Esophagus squamous epithelium (tissue), 5 donors: ENCODE measurements around the gene ACSF2. TPM values are rescaled to one million over a fixed set of nuclear protein-coding genes. Genes with fewer than 3 reads are reported as not detected.

Experiments
- DNase-seq: peaks from one replicate; lab custom pipeline; 2025; lab: John Stamatoyannopoulos, UW
- H3K27ac ChIP-seq, 4 donors: fragments of 200-600 bp; sonication (generic); one replicate each; pipeline ENCODE4 v1.5.1; 2016 to 2019; ENCODE audit warnings: mild to moderate bottlenecking in 1 of 4
- H3K27me3 ChIP-seq, 4 donors: fragments of 200-600 bp; sonication (generic); 1 replicate in 3 of 4; 2 replicates in 1 of 4; pipeline versions ENCODE4 v1.5.1 to v1.6.0; 2017 to 2021; ENCODE audit warnings: antibody characterized with exemption in 1 of 4
- H3K36me3 ChIP-seq, 3 donors: fragments of 200-600 bp; sonication (generic); one replicate each; pipeline ENCODE4 v1.5.1; 2016 to 2019
- H3K4me1 ChIP-seq, 3 donors: fragments of 200-600 bp; sonication (generic); one replicate each; pipeline ENCODE4 v1.5.1; 2017 to 2019
- H3K4me3 ChIP-seq, 4 donors: fragments of 200-600 bp; sonication (generic); 1 replicate in 3 of 4; 2 replicates in 1 of 4; pipeline ENCODE4 v1.5.1; 2016 to 2019; ENCODE audit warnings: mild to moderate bottlenecking in 2 of 4, moderate library complexity in 1 of 4
- H3K9me3 ChIP-seq, 3 donors: fragments of 200-600 bp; sonication (generic); one replicate each; pipeline ENCODE4 v1.5.1; 2016 to 2019
- CTCF ChIP-seq, 6 experiments: fragments of 450-650 bp in 4 of 6; fragments of 200-600 bp in 2 of 6; sonication (generic) in 2 of 6; IDR thresholded peaks; one replicate each; pipeline ENCODE4 v1.5.1; 2016 to 2019; ENCODE audit warnings: antibody characterized with exemption in 6 of 6, mild to moderate bottlenecking in 4 of 6, moderate library complexity in 4 of 6
- POLR2A ChIP-seq, 4 donors: fragments of 450-650 bp; IDR thresholded peaks; one replicate each; pipeline ENCODE4 v1.6.1; 2017; ENCODE audit warnings: antibody characterized with exemption in 4 of 4, mild to moderate bottlenecking in 4 of 4, moderate library complexity in 3 of 4
- WGBS, 2 donors: methylation state at CpG; one replicate each; pipeline ENCODE4 v1.1.5; 2018; 5-methylcytosine and 5-hydroxymethylcytosine counted together
- intact Hi-C: fragments of 100-400 bp; cut with DNase I; formaldehyde crosslinking; loops from one replicate; pipeline ENCODE4 v1.15.0; 2022
- total RNA-seq, 4 donors: library from RNA; depleted of rRNA; stranded (reverse); fragments of >200 nt; gene quantifications; one replicate each; pipeline ENCODE4 v1.1.0, GENCODE V29; 2016
- donor health status: DM: yes; HTN: yes; CAD: no.

Gene ACSF2
- total RNA-seq, 4 donors from 2014 or later: 7.0 to 26.3 (median 19.0) TPM

- intact Hi-C loops: no loop called here
- Histone ChIP-seq H3K27me3 (peaks cover 0 to 29% (median 0%) of the 10 kb centered on the region in 4 donors), H3K4me3 (peak overlapping the region; percentile 13 to 59 (median 38)), H3K9me3 (no peaks in the 10 kb centered on the region), H3K36me3 (peaks cover 0 to 31% (median 0%) of the 10 kb centered on the region in 3 donors), H3K27ac (no peak overlapping the region), H3K4me1 (peaks cover 12 to 39% (median 14%) of the 10 kb centered on the region in 3 donors)
- TF ChIP-seq POLR2A (IDR thresholded peaks at IDR 0.05): no peak
- TF ChIP-seq CTCF (IDR thresholded peaks at IDR 0.05): no peak
- DNase-seq: no peak
- WGBS, 2 donors: 0% methylated on average over 1 of the region's 37 CpGs; no CpG with 5 or more reads in 1 of the 2 donors
Measured at GRCh38 chr17:50469208-50469605, 43.2 kb downstream of the ACSF2 start.

- Histone ChIP-seq H3K27ac (no peak overlapping the region), H3K36me3 (peaks cover 0 to 31% (median 0%) of the 10 kb centered on the region in 3 donors), H3K9me3 (no peaks in the 10 kb centered on the region), H3K27me3 (peaks cover 0 to 29% (median 0%) of the 10 kb centered on the region in 4 donors), H3K4me3 (no peak overlapping the region), H3K4me1 (peaks cover 12 to 39% (median 14%) of the 10 kb centered on the region in 3 donors)
- intact Hi-C loops: no loop called here
- DNase-seq: no peak
- TF ChIP-seq CTCF (IDR thresholded peaks at IDR 0.05): no peak
- TF ChIP-seq POLR2A (IDR thresholded peaks at IDR 0.05): no peak
- 74 to 78% methylated on average over 4 to 5 of the region's 19 CpGs for WGBS, 2 donors
Measured at GRCh38 chr17:50469671-50470305, 43.8 kb downstream of the ACSF2 start.

DNA sequence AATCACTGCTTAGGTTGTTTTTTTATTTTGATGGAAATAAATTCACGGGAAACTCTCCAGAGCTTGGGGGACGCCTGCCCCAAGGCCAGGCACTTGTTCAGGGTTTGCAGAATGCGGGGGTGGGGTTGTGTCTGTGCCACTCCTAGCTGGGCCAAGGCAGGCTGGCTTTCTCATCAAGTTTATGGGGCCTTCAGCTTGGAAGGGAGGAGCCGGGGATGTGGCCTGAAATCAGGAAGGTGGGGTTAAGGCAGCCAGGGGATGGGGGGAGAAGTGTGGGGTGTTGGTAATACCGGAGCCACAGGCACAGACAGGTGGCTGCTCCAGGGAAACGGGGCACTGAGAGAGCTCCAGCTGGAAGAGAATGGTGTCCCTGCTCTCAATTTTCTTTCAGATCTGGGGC, 44.4 kb downstream of the ACSF2 start:
- WGBS, 2 donors: 73 to 78% methylated on average over 5 to 6 of the region's 6 CpGs

GRCh38 chr17:50471009-50471905, 45.2 kb downstream of the ACSF2 start:
- WGBS, 2 donors: 80 to 86% methylated on average over 16 to 17 of the region's 22 CpGs
- Histone ChIP-seq H3K36me3 (peaks cover 0 to 31% (median 0%) of the 10 kb centered on the region in 3 donors), H3K9me3 (no peaks in the 10 kb centered on the region), H3K27ac (no peak overlapping the region), H3K4me3 (no peak overlapping the region), H3K4me1 (peaks cover 12 to 34% (median 14%) of the 10 kb centered on the region in 3 donors), H3K27me3 (peaks cover 0 to 29% (median 0%) of the 10 kb centered on the region in 4 donors)
- TF ChIP-seq CTCF (IDR thresholded peaks at IDR 0.05) (no peak), POLR2A (IDR thresholded peaks at IDR 0.05) (no peak)
- no peak for DNase-seq
- intact Hi-C loops: no loop called here

More for the DNA sequence above, 44.4 kb downstream of the ACSF2 start:
- H3K27me3 ChIP-seq: peaks cover 0 to 29% (median 0%) of the 10 kb centered on the region in 4 donors
- H3K36me3 ChIP-seq: peaks cover 0 to 31% (median 0%) of the 10 kb centered on the region in 3 donors
- H3K4me3 ChIP-seq: no peak overlapping the region
- TF ChIP-seq CTCF (IDR thresholded peaks at IDR 0.05) (no peak), POLR2A (IDR thresholded peaks at IDR 0.05) (no peak)
- no peak for DNase-seq
- H3K27ac ChIP-seq: no peak overlapping the region
- intact Hi-C loops: no loop called here
- H3K4me1 ChIP-seq: peaks cover 12 to 39% (median 14%) of the 10 kb centered on the region in 3 donors
- H3K9me3 ChIP-seq: no peaks in the 10 kb centered on the region
